ENCODE measurements around the gene NGF.
"Not testable (repeated sequence)": the region's sequence is repeated elsewhere in the genome, so short reads cannot be mapped to it uniquely, and the experiment has no call there.

Gene NGF

GRCh38 chr1:115337633-115338456 is at the start of gene NGF:
TSS of gene NGF (minus strand) at chr1:115338249. CDS start at chr1:115286795, 51,454 bp downstream.
- peak within 1 kb of the TSS; percentile 91 for H3K4me3 ChIP-seq (ENCODE audit: low read depth, low read length)
- TF ChIP-seq, protein P1, sequence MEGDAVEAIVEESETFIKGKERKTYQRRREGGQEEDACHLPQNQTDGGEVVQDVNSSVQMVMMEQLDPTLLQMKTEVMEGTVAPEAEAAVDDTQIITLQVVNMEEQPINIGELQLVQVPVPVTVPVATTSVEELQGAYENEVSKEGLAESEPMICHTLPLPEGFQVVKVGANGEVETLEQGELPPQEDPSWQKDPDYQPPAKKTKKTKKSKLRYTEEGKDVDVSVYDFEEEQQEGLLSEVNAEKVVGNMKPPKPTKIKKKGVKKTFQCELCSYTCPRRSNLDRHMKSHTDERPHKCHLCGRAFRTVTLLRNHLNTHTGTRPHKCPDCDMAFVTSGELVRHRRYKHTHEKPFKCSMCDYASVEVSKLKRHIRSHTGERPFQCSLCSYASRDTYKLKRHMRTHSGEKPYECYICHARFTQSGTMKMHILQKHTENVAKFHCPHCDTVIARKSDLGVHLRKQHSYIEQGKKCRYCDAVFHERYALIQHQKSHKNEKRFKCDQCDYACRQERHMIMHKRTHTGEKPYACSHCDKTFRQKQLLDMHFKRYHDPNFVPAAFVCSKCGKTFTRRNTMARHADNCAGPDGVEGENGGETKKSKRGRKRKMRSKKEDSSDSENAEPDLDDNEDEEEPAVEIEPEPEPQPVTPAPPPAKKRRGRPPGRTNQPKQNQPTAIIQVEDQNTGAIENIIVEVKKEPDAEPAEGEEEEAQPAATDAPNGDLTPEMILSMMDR (IDR thresholded peaks at IDR 0.05; ENCODE audit: low read depth, low read length): no peak

DNA sequence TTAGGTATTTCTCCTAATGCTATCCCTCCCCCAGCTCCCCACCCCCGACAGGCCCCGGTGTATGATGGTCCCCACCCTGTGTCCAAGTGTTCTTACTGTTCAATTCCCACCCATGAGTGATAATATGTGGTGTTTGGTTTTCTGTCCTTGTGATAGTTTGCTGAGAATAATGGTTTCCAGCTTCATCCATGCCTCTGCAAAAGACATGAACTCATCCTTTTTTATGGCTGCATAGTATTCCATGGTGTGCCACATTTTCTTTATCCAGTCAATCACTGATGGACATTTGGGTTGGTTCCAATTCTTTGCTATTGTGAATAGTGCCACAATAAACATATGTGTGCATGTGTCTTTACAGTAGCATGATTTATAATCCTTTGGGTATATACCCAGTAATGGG is 45.4 kb upstream of the NGF start:
- not testable (repeated sequence) for H3K4me3 ChIP-seq (ENCODE audit: low read depth, low read length)

GRCh38 chr1:115379943-115380342 is 41.9 kb upstream of the NGF start:
- no peak overlapping the region for H3K4me3 ChIP-seq (ENCODE audit: low read depth, low read length)
- TF ChIP-seq, protein P1 (IDR thresholded peaks at IDR 0.05; ENCODE audit: low read depth, low read length): no peak

GRCh38 chr1:115377411-115377810 is 39.4 kb upstream of the NGF start:
- H3K4me3 ChIP-seq (ENCODE audit: low read depth, low read length): no peak overlapping the region
- TF ChIP-seq, protein P1 (IDR thresholded peaks at IDR 0.05; ENCODE audit: low read depth, low read length): no peak

DNA sequence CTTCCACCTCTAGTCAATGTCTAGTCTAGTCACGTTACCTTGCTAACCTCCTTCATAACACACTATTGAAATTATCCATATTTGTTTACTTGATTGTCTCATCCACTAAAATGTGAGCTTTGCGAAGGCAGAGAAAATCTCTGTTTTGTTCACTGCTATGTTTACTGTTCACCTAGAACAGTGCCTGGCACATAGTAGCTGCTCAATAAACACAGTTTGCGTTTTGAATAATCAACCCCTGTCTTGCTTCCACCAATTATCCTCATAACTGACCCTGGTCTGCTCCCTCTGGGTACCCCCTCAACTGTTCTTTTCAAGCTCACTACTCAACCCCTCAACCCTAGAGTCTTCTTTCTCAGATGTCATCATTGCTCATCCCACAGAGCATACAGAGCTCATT is 36.5 kb upstream of the NGF start:
- TF ChIP-seq, protein P1 (IDR thresholded peaks at IDR 0.05; ENCODE audit: low read depth, low read length): no peak
- no peak overlapping the region for H3K4me3 ChIP-seq (ENCODE audit: low read depth, low read length)

GRCh38 chr1:115373305-115373704 is 35.3 kb upstream of the NGF start:
- H3K4me3 ChIP-seq (ENCODE audit: low read depth, low read length): no peak overlapping the region
- TF ChIP-seq, protein P1 (IDR thresholded peaks at IDR 0.05; ENCODE audit: low read depth, low read length): no peak

DNA sequence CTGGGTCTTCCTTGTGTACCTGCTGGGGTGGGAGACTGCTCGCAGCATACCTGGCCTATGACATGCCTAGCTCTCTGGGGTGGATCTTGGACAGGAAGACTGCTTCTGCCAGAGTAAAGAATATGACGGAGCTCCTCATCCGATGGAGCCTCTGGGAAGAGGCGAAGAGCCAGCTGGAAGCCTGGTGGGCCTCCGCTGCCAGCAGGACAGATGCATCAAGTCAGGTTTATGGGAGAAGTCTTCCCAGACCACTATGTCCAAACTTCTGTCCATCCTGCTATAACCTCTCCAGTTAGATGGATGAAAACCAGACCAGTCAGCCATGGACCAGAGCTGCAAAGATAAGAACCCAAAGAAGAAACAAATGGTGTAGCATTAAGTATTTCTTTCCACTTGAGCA is 27.7 kb upstream of the NGF start:
- no peak overlapping the region for H3K4me3 ChIP-seq (ENCODE audit: low read depth, low read length)
- TF ChIP-seq, protein P1 (IDR thresholded peaks at IDR 0.05; ENCODE audit: low read depth, low read length): no peak

DNA sequence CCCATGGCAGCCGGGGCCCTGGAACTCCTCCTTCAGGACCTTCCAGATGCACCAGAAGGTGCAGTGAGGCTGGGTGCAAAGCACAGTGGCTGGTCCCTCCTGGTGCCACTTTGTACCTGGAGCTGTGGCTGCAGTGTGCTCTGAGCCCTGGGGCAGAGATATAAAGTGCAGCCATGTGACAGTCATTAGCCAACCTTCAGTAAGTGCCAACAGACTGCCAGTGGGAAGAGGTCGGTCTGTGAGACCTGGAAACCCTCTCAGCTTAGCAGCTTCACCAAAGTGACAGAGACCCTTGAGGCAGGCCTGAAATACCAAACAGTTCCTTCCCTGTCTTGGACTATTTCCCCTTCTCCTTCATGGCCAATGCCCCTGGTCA is 26.7 kb upstream of the NGF start:
- no peak overlapping the region for H3K4me3 ChIP-seq (ENCODE audit: low read depth, low read length)
- TF ChIP-seq, protein P1 (IDR thresholded peaks at IDR 0.05; ENCODE audit: low read depth, low read length): no peak

Data from WI38 (cell line).